8988T (cell line): ENCODE measurements around the gene TELO2.

Experiments
- DNase-seq: peaks from one replicate; pipeline ENCODE4 v3.0.0; 2011

TELO2 gene

DNA sequence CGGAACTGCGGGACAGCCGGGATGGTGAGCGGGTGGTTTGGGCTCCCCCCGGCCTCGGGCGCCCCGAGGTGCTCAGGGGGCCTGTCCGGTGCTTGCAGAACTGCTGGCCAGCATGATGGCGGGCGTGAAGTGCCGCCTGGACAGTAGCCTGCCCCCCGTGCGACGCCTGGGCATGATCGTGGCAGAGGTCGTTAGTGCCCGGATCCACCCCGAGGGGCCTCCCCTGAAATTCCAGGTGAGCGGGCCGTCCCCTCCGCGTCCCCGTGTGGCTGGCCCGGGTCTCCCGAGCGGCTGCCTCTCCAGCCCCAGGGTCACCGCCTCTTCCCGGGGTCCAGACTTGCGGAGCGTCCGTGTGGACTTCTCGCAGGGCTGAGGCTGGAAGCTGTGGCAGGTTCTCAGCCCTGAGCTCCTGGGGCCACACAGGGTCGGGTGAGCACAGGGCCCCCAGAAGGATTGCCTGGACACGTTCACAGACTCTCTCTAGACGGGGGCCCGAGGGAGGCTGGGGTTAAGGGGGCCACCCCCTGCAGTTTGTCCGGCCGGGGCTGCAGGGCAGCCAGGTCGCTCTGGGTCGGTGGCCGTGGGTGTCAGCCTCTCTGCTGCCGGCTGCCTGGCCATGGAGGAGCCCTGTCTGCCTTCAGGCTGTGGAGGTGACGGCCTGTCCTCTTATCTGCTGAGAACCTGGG, 7.4 kb downstream of the TELO2 start:
- no peak for DNase-seq

DNA sequence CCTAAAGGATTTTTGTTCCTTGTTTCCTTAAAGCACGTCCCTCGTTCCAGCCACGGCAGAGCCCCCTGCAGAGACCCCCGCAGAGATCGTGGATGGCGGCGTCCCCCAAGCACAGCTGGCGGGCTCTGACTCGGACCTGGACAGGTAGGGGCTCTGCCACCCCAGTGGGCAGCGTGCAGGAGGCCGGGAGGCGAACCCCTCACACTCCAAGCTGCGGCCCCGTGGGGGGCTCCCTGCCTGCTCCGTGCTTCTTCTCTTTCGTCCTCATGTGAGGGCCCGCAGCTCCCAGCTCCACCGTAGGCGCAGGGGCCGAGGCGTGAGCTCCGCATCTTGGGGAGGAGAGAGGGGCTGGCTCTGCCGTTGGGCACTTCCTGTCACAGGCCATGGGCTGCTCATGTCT, 8.5 kb downstream of the TELO2 start:
- DNase-seq, result no peak

DNA sequence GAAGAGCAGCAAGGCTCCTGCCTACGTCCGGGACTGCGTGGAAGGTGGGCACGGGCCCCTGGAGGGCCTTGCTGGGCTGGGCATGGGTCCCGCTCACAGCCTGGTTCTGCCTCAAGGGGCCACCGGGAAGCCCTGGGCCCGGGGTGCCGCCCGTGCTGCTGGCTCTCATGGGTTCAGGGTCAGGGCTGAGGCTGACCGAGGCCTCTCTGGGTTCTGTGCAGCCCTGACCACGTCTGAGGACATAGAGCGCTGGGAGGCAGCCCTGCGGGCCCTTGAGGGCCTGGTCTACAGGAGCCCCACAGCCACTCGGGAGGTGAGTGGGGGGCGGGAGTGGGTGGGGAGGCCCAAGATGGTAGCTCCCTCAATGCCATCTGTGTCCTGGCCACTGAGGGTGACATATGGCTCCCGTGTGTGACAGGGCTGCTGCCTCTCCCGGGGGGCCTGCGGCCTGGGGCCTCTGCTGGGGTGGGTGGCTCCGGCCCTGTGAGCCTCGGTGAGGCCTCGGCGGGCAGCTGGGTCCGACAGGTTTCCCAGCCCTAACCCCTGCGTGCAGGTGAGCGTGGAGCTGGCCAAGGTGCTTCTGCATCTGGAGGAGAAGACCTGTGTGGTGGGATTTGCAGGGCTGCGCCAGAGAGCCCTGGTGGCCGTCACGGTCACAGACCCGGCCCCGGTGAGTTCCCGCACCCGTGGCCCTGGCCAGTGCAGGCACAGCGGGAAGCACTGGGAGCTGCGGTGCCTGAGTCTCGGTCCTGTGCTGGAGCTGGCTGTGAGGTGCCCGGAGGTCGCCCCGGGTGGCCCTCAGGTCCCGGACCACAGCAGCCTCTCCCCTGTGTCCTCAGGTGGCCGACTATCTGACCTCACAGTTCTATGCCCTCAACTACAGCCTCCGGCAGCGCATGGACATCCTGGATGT, 9.2 kb downstream of the TELO2 start:
- DNase-seq, result no peak

DNA sequence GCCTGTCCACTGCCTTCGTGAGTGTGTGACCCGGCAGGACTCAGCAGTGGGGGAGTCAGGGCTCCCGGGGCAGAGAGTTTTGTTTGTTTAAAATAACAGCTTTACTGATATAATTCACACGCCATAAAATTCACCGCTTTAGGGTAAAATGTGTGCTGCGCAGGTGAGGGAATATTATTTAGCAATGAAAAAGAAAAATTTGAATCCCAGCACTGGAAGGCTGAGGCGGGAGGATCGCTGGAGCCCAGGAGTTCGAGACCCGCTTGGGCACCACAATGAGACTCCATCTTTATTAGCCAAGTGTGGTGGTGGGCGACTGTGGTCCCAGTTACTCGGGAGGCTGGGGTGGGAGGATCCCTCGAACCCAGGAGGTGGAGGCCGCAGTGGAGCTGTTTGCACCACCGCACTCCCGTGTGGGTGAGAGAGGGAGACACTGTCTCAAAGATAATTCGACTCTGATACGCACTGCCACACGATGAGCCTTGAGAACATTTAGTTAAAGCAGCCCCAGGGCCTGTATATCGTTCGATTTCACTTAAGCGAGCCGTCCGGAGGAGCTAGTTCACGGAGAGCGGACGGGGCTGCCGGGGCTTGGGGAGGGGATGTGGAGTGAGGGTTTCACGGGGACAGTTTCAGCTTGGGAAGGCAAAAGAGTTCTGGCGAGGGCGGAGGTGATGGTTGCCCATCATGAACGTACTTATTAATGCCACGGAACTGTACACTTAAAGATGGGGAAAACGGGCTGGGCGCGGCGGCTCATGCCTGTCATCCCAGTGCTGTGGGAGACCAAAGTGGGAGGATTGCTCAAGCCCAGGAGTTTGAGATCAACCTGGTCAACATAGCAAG, 10.2 kb downstream of the TELO2 start:
- DNase-seq, result no peak

DNA sequence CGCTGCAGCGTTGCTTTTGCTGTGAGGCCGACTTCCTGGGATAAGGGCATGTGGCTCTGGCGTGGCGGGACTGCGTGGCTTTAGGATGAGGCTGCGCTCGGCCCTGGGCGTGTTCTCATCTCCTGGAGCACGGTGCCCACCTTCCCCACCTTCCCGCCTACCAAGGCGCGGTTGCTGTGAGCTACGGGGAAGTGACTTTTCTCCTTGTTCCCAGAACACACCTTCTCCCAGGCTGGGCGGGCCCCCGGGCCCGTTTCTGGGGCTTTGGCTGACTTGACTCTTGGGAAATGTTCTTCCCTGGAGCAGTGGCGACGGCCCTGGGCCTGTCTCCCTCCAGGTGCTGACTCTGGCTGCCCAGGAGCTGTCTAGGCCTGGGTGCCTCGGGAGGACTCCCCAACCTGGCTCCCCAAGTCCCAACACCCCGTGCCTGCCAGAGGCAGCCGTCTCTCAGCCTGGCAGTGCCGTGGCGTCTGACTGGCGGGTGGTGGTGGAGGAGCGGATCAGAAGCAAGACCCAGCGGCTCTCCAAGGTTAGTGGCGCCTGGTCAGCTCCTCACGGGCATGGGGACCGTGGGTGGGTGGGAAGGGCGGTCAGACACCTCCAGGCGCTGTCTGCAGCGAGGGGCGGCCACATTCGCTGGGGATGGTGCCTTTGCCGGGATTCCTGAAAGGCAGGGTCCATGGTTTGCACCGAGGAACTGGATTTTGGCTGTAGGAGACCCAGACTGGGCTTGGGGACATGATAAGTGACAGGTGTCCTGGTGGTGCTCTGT, 12.1 kb downstream of the TELO2 start:
- DNase-seq, result no peak

DNA sequence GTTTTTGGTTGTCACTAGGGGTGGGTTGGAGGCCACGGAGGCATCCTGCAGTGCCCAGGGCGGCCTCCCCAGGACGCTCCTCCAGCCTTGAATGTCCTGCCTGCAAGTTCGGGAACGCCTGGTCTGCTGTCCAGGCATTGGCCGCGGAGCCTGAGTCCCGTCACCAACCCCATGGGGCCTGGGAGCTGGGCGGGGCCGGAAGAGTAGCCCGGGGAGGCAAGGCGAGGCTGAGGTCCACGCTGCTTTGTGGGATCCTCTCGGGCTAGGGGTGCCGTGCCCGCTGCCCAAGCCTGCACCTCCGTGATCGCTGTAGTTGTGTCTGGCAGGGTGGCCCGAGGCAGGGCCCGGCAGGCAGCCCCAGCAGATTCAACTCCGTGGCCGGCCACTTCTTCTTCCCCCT, 12.8 kb downstream of the TELO2 start:
- DNase-seq, result no peak

DNA sequence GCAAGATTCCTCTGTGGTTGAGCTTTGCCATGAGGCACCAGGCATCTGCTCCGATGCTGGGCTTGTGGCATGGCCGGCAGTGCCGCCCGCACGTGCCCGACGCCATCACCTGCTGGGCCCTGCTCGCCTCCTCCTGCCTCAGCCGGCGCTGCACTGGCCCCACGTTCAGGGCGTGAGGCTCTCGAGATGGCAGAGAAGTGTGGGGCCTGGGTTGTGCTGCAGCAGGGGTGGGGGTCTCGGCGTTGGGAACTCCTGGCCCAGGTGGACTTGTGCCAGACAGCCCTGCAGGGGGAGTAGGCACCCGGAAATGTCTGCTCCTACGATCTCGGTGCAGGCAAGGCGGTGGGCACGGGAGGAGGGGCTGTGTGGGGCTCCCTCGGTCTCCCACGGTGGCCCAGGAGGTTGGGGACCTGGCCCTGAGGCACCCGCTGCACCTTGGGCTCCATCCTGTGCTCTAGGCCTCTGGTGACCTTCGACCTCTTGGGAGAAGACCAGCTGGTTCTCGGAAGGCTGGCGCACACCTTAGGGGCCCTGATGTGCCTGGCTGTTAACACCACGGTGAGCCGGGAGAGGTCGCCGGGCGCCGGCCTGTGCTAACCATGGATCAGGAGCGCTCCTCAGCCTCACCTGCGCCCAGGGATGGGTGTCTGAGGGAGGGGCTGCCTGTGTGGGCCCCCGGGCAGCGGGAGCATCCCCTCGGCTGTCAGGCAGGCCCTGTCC, 13.5 kb downstream of the TELO2 start:
- no peak for DNase-seq

DNA sequence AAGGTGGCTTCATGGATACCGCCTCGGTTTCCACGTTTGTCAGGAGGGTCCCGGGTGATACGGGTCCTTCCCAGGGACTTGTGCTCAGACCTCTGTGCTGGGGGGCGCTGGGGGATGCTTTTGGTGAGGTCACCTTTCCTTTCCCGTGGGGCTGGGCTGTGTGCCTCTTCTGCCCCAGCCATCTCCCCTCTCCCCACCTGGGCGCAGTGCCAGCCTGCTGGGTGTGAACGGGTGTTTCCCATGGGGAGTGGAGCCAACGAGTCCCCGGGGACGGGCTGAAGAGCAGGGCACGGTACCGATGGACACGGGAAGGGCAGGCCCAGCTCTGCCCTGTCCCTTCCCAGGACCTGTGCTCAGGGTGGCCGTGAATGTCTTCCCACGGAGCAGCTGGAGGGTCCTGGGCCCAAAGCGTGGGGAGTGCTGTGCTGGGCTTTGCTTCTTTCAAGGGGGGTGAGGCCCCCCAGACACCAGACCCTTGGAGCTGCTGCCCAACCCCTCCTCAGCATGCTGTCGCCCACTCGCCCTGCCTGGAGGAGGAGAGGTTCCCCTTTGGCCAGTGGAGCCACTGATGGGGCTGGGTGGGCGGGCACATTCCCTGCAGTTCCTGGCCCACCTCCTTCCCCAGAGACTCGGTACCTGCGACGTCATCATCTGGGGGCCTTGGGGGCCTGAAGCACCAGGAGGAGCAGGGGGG, 15.5 kb downstream of the TELO2 start:
- DNase-seq, result no peak

DNA sequence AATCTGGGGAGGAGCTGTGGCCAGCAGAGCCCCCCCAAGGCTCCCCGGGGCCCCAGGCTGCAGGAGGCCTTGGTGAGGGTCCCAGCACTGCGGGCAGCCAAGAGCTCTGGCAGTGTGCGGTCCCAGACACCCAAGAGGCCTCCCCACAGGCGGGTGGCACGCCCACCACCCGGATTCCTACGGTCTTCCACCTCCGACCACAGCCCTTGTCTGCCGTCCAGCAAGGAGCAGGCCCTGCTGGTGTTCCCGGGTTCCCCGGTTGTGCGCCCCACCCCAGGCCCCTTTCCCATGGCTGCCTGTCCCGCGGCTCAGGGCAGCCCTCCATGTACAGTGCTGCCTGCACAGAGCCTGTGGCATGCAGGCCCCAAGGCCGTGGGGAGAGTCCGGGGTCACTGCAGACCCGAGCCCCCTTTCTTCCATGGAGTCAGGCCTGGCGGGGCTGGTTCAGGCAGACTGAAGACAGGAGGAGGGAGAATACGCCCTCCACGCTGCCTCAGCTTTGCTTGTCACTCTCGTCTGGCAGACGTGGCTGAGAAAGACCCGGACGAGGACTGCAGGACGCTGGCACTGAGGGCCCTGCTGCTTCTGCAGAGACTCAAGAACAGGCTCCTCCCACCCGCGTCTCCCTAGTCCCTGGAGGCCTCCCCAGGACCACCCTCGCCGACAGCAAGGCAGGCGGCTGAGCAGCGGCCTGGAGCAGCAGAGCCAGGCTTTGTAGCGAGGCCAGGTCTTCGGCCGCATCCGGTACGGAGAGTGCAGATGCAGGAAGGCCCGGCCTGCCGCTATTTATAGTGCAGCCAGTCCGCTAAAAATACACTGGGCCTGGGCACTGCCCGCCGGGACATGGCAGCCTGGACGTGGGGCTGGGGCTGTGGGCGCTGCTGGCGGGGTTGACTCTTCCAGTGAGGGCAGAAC, 16.4 kb downstream of the TELO2 start:
- no peak for DNase-seq

DNA sequence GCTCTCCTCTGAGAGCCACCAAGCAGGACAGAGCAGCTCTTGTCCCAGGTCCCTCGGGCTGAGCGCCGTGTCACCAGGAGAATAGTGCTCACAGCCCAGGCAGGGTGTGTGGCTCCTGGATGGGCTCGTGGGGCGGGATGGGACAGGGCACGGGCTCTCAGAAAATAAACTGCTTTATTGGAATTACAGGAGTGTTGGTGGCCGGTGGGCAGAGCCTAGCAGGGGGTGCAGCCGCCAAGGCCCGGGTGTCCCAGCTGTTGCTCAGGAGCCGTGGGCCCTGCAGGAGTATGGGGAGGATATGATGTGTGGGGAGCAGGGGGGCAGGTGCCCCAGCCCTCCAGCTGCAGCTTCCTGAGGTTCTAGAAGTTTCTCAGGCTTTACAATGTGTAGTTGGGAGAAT, 17.1 kb downstream of the TELO2 start:
- DNase-seq, result no peak

DNA sequence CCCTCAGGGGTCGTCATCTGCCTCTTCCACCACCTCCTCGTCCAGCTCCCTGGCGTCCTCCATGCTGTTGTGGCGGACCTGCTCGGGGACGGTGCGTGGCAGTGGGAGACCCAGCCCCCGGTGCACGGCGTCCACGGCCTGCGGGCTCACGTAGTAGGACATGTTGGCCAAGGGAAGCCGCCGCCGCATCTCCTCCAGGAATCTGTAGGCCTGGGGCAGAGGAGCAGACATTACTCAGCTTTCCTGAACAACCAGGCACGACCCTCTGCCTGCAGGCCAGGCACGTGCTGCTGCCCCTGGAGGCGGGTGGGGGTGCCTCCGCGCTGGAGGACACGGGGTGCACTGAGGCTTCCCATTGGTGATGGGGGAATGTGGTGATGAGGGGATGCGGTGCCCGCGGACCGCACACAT, 17.8 kb downstream of the TELO2 start:
- DNase-seq, result no peak

DNA sequence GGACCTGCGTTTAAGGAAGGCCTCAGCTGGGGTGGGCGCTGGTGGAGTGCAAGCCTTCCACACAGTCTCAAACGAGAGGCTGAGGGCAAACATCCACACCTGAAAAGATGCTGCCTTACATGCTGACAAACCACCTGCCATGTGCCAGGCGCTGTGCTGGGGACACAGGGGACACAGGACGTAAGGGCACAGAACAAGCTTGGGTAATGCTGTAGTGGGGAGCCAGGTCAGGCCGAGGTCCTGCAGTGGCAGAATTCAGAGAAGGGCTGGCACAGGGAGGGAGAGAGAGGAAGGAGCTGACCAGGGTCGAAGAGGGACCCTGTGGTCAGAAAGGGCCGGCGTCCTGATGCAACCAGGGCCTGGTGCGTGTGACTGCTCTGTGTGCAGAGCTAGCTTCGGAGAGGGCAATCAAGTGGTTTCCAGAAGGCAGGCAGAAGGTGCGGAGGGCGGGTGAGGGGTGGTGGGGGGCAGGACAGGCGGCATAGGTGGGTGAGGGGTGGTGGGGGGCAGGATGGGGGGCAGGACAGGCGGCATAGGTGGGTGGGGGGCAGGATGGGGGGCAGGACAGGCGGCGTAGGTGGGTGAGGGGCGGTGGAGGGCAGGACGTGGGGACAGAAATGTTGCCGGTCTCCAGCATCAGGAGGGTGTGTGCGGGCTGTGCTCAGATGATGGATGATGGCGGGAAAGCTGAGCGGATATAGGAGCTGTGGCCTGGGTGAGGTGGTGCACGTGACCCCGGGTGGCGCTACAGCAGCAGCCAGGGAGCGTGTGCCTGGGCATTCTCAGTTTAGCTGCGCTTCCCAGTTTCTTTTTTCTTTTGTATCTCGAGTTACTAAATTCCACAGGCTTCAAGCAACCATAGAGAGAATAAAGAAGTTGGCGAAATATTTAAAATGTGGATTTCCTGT, 18.8 kb downstream of the TELO2 start:
- DNase-seq, result no peak

DNA sequence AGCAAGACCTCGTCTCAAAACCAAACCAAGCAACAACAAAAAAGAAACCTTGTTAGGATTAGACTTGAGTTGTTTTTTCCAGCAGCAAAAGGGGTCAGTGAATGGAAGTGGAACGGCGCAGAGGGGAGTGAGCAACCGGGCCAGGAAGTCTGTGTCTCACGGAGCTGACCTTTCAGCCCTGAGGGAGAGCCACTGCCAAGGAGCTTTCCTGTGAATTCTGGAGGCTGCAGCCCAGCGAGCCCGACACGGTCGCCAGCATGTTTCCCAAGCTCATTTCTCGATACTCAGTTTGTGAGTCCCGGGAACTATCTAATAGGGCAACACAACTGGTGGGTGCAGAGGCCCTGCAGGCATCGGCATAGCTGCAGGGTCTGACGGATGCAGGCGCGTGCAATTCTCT, 19.6 kb downstream of the TELO2 start:
- no peak for DNase-seq

DNA sequence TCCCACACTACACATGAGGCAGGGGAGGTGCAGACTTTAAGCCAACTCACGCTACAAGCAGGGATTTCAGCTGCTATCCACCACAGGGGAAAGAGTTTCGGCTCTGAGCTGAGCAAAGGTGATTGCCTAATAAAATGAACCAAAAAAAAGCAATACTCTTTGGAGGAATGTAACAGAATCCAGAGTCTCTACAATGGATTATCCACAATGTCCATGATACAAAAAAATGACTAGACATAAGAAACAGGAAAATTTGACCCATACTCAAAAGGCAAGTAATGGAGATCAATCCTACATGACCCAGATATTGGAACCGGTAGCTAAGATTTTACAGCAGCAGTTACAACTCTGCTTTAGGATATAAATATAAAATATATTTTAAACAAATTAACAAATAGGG, 21.3 kb downstream of the TELO2 start:
- no peak for DNase-seq

DNA sequence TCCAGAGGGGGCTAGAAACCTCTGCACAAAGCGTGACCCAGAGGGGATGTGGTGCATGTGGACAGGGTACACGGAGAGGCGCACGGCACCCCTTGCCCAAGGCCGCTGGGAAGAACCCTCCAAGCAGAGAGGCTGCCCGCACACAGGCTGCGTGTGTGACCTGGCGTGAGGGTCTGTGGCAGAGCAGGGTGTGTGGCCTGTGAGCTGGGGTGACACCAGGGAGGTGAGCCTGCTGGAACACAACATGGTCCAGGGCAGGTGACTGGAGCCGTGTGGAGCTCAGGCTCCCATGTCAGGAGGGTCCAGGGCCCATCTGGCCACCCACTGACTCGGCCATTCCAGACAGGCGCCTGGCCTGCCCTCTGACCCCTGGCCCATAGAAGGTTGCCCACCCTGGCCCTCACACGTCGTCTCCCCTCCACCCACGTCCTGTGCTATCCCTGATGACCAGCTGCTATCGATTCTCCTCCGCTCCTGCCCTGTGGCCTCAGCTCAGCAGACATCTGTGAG, 25.5 kb downstream of the TELO2 start:
- no peak for DNase-seq

DNA sequence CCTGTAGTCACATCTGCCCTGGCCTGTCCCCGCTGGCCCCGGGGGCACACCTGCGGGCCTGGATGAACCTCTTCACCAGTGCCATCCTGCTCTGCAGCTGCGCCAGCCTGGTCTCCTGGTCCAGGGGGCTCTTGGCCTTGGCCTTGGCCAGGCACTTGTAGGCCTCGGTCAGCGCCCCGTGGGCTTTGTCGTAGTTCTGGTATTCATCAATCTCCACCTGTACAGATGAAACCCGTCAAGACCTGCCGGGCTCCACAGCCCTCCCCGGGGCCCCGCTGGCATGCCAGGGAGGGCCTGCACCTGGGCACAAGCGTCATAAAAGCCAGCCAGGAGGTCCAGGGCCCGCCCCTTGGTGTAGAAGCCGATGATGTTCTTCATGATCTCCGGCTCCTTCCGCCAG, 26.7 kb downstream of the TELO2 start:
- DNase-seq, result no peak

DNA sequence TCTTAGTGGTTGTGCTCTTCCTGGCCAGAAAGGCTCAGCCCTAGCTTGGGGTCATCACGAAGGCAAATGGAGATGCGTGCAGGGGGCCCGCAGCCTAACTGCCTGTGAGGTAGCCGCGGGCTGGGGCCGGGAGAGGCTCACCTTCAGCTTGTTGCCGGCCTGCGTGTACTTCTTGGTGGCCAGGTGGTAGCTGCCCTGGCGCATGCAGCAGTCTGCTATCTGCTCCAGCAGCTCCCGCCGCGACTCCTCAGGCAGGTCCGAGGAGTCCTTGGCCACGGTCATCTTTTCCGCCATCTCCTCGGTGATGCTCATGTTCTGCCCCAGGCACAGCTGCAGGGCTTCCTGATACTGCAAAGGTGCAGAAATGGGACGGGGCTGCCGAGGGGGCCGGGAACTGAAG, 27.3 kb downstream of the TELO2 start:
- DNase-seq, result no peak

DNA sequence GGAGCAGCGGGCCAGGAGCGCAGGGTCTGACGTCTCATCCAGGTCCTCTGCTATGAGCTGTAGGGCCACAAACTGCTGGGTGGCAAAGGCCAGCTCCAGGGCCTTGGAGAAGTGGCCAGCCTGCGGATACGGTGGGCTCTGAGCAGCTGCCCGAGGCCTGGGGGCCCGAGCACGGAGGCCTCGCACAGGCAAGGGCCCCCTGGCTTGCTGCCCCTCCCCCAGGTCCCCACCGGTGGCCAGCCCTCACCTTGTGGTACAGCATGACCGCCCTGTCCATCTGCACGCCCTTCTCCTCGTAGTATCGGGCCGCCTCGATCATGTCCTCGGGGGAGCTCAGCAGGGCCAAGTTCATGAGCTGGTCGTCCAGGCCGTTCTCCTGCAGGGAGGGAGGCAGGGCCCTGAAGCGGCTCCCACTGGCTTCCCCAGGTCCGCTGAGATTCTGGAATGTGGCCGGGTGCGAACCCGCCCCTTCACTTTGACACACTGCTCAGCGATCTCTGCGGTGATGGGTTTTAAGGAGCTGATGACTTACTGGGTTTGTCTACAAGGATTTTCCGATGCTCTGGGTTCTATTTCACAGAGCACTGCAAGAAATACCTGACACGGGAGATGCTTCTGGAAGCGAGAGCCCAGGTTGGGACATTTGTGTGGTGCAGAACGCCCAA, 30.6 kb downstream of the TELO2 start:
- DNase-seq, result no peak
